Peyer's patch (tissue), 4 donors: ENCODE results near the gene THOC1.

Experiments
- CTCF ChIP-seq, 6 experiments: fragments of 450-650 bp in 4 of 6; fragments of 200-600 bp in 2 of 6; sonication (generic) in 1 of 6; IDR thresholded peaks; one replicate each; pipeline ENCODE4 v1.5.1; 2017 to 2019; ENCODE audit warnings: antibody characterized with exemption in 6 of 6, mild to moderate bottlenecking in 3 of 6, moderate library complexity in 1 of 6
- POLR2A ChIP-seq, 2 donors: fragments of 450-650 bp; IDR thresholded peaks; one replicate each; pipeline ENCODE4 v1.5.1; 2017; ENCODE audit warnings: antibody characterized with exemption in 2 of 2, mild to moderate bottlenecking in 2 of 2, moderate library complexity in 2 of 2

DNA sequence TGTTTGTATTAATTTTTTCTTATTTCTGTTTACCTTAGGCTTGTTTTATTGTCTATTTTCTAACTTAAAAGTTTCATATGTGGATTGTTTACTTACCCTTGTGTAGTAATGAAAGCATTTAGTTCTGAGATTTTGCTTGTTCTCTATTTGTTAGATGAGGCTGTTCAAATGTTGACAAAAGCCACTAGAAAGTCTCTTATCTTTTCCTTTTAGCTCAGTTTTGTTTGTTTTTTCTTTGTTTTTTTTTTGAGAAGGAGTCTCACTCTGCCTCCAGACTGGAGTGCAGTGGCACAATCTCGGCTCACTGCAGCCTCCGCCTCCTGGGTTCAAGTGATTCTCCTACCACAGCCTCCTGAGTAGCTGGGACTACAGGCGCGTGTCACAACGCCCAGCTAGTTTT lies 78.6 kb downstream of the THOC1 start:
- TF ChIP-seq CTCF (IDR thresholded peaks at IDR 0.05) (no peak), POLR2A (IDR thresholded peaks at IDR 0.05) (no peak)
